Pancreas (tissue), 10 donors: Measurements from ENCODE around the gene CCDC88B. TPM values are rescaled to one million over a fixed set of nuclear protein-coding genes. Genes with fewer than 3 reads are reported as not detected.

ENCODE experiments used
- ATAC-seq, 4 donors: fragments of 200-7000 bp; cut with Tn5 transposase; one replicate each; pipeline versions ENCODE4 v1.8.0 to v1.9.1; 2020; ENCODE audit warnings: mild to moderate bottlenecking in 4 of 4, moderate library complexity in 4 of 4
- DNase-seq, 6 donors: peaks; one replicate each; pipeline ENCODE4 v3.0.0-alpha.2; 2020
- FAIRE-seq: peaks from 2 replicates; lab custom pipeline; 2012; peaks lifted over from hg19 to GRCh38; lab: Jason Lieb, UNC
- H3K27ac ChIP-seq, 4 donors: fragments of 200-600 bp; sonication (generic); 1 replicate in 3 of 4; 2 replicates in 1 of 4; pipeline versions ENCODE4 v1.5.0 to v1.8.0; 2020
- H3K27me3 ChIP-seq, 4 donors: fragments of 200-600 bp; one replicate each; pipeline ENCODE4 v1.8.0; 2021
- H3K36me3 ChIP-seq, 3 donors: fragments of 200-600 bp; sonication (generic) in 1 of 3; one replicate each; pipeline versions ENCODE4 v1.5.0 to v1.8.0; 2020 to 2021
- H3K4me1 ChIP-seq, 3 donors: fragments of 200-600 bp; one replicate each; pipeline ENCODE4 v1.8.0; 2021
- H3K4me3 ChIP-seq, 4 donors: fragments of 200-600 bp; sonication (generic) in 2 of 4; one replicate each; pipeline versions ENCODE4 v1.5.0 to v1.8.0; 2020 to 2021
- H3K9me3 ChIP-seq, 4 donors: fragments of 200-600 bp; one replicate each; pipeline ENCODE4 v1.8.0; 2021
- WGBS, 2 donors: extraction: QIAGEN DNeasy Blood & Tissue Kit; methylation state at CpG; one replicate each; pipeline ENCODE4 v1.1.7; 2013; 5-methylcytosine and 5-hydroxymethylcytosine counted together
- intact Hi-C, 3 donors: fragments of 100-400 bp; cut with DNase I; formaldehyde crosslinking; loops; one replicate each; pipeline versions ENCODE4 v1.11.1 to v1.14.2; 2022
- polyA plus RNA-seq, 2 donors: library from polyadenylated mRNA; stranded (reverse); fragments of 200-250 nt; gene quantifications; one replicate each; pipeline ENCODE4 v1.2.3, GENCODE V29; 2013
- total RNA-seq, 6 donors: library from RNA; stranded (reverse); fragmentation: NEBNext Ultra II Directional in 4 of 6; extraction: Animal tissue kit (Norgen Biotek cat#: 25700) in 4 of 6; gene quantifications; one replicate each; pipeline versions ENCODE4 v1.2.1 to v1.2.4, GENCODE V29; 2021 to 2023
- TF ChIP-seq, protein P1 (sequence below), 4 donors: fragments of 200-600 bp; sonication (generic) in 3 of 4; IDR thresholded peaks; one replicate each; pipeline versions ENCODE4 v1.5.0 to v1.8.0; 2021; ENCODE audit warnings: antibody characterized with exemption in 4 of 4
- donor health status: healthy with polysubstance abuse.
- donor health status: DM: no; HTN: no; CAD: no; lungs with moderate emphysema.
- donor health status: DM: no; HTN: no; CAD: no.
- donor health status: control.
- donor health status: control.
- donor health status: Bipolar disorder and iron deficiency.
- donor health status: DM: yes; HTN: yes; CAD: no.
- donor health status: DM: no; HTN: no; CAD: no.
- donor health status: DM: no; HTN: no; CAD: no.
- donor health status: DM: yes; HTN: yes; CAD: no.

The CCDC88B gene
- total and polyA plus RNA-seq, 8 donors: 3.0 to 50.0 (median 6.4) TPM

DNA sequence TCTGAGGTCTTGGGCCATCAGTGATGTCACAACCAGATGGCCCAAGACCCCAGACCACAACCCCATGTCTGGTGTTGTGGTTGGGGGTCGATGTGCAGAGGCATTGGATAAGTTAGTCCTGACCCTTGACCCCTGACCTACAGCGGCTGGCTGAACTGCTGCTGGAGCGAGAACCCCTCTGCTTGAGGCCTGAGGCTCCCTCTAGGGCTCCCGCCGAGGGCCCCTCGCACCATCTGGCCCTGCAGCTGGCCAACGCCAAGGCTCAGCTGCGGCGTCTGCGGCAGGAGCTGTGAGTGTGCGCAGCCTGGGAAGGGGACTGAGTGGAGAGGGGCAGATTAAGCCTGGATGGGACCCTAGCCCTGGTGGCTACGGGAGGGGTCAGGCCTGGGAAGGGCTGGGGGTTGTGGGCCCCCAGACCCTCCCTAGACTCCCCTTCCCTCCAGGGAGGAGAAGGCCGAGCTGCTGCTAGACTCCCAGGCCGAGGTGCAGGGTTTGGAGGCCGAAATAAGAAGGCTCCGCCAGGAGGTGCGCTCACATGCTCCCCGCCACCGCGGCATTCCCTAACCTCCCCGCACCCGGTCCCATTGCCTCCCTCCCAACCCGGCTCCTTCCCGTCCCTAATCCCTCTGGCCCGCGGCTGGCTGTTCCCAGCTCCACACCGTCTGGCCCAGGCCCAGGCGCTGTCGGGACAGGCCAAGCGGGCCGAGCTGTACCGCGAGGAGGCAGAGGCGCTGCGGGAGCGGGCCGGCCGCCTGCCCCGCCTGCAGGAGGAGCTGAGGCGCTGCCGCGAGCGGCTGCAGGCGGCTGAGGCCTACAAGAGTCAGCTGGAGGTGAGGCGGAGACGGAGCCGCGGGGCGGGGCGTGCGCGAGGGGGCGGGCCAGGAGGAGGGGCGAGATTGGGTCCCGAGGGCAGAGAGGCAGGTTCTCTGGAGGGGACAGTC lies 2.1 kb downstream of the CCDC88B start:
- FAIRE-seq: no peak
- H3K4me1 ChIP-seq: peaks cover 0 to 4% (median 3%) of the 10 kb centered on the region in 3 donors
- 21 to 25% methylated on average over 52 to 55 of the region's 55 CpGs for WGBS, 2 donors

DNA sequence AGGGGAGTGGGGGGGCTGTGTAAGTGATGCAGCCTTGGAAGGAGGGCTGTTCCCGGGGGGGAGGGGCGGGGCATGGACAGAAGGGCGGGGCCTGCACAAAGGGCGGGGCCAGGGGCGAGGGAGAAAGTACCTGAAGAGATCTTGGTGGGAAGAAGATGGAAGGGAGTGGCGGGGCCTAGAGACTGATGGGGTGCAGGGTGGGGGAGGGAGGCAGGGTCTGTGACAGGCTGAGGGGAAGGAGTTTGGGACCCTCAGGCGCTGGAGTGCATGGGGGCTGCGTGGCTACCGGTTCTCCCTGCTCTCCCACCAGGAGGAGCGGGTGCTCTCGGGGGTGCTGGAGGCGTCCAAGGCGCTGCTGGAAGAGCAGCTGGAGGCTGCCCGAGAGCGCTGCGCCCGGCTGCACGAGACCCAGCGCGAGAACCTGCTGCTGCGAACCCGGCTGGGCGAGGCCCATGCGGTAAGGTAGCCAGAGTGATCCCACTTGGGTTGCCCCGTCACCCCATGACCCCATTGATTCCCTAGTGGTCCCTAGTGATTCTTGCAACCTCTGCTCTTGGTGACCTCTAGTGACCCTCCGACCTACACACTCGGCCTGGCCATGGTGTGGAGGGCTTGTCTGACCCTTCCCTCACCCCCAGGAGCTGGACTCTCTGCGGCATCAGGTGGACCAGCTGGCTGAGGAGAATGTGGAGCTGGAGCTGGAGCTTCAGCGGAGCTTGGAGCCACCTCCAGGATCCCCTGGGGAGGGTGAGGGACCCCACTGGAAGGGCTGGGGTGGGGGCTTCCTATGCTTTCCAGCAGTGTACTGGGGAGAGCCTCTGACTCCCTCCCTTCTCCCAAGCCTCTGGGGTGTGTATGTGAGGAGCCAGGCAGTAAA lies 3.1 kb downstream of the CCDC88B start:
- FAIRE-seq (no peak), ATAC-seq (peak in 3 of 4 donors; percentile 32 to 55 (median 49)), DNase-seq (peak in 2 of 6 donors; percentile 49 to 75)
- peaks cover 0 to 4% (median 3%) of the 10 kb centered on the region in 3 donors for H3K4me1 ChIP-seq
- no peaks in the 10 kb centered on the region for H3K36me3 ChIP-seq
- TF ChIP-seq, protein P1, sequence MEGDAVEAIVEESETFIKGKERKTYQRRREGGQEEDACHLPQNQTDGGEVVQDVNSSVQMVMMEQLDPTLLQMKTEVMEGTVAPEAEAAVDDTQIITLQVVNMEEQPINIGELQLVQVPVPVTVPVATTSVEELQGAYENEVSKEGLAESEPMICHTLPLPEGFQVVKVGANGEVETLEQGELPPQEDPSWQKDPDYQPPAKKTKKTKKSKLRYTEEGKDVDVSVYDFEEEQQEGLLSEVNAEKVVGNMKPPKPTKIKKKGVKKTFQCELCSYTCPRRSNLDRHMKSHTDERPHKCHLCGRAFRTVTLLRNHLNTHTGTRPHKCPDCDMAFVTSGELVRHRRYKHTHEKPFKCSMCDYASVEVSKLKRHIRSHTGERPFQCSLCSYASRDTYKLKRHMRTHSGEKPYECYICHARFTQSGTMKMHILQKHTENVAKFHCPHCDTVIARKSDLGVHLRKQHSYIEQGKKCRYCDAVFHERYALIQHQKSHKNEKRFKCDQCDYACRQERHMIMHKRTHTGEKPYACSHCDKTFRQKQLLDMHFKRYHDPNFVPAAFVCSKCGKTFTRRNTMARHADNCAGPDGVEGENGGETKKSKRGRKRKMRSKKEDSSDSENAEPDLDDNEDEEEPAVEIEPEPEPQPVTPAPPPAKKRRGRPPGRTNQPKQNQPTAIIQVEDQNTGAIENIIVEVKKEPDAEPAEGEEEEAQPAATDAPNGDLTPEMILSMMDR (IDR thresholded peaks at IDR 0.05): no peak
- H3K4me3 ChIP-seq: peak overlapping the region in 2 of 4 donors; percentile 27 to 40
- intact Hi-C loops: no loop called here
- no peaks in the 10 kb centered on the region for H3K9me3 ChIP-seq
- no peaks in the 10 kb centered on the region for H3K27me3 ChIP-seq
- no peak overlapping the region for H3K27ac ChIP-seq
- WGBS, 2 donors: 56 to 59% methylated on average over 28 to 29 of the region's 29 CpGs

More for the DNA sequence above, 2.1 kb downstream of the CCDC88B start:
- Histone ChIP-seq H3K27ac (peak overlapping the region; percentile 43 to 65 (median 56)), H3K9me3 (no peaks in the 10 kb centered on the region), H3K4me3 (peak overlapping the region in 2 of 4 donors; percentile 27 to 40), H3K36me3 (no peaks in the 10 kb centered on the region), H3K27me3 (no peaks in the 10 kb centered on the region)
- peak; percentile 97 to 98 (median 97) for ATAC-seq
- TF ChIP-seq, protein P1 (IDR thresholded peaks at IDR 0.05): peak in 2 of 4 donors; percentile 25 to 41
- intact Hi-C loops: no loop called here
- DNase-seq: peak; percentile 92 to 98 (median 97)

DNA sequence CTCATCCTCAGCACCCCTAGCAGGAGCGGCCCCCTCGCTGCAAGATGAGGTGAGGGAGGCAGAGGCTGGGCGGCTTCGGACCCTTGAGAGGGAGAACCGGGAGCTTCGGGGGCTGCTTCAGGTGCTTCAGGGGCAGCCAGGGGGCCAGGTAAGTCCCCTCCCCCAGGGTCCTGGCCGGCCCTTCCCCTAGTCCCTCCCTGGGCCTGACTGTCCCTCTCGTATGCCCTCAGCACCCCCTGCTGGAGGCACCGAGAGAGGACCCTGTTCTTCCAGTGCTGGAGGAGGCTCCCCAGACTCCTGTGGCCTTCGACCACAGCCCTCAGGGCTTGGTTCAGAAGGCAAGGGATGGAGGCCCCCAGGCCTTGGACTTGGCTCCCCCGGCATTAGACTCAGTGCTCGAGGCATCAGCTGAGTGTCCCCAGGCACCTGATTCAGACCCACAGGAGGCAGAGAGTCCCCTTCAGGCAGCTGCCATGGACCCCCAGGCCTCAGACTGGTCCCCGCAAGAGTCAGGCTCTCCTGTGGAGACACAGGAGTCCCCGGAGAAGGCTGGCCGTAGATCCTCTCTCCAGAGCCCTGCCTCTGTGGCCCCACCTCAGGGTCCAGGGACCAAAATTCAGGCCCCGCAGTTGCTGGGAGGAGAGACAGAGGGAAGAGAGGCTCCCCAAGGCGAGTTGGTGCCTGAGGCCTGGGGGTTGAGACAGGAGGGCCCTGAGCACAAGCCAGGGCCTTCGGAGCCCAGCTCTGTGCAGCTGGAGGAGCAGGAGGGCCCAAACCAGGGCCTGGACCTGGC lies 4.0 kb downstream of the CCDC88B start:
- peaks cover 0 to 4% (median 3%) of the 10 kb centered on the region in 3 donors for H3K4me1 ChIP-seq
- no peaks in the 10 kb centered on the region for H3K36me3 ChIP-seq
- FAIRE-seq: no peak
- 70 to 71% methylated on average over 18 of the region's 18 CpGs for WGBS, 2 donors
- TF ChIP-seq, protein P1 (IDR thresholded peaks at IDR 0.05): no peak
- no peaks in the 10 kb centered on the region for H3K27me3 ChIP-seq
- DNase-seq: peak in 2 of 6 donors; percentile 59 to 79
- ATAC-seq: no peak
- no peaks in the 10 kb centered on the region for H3K9me3 ChIP-seq
- no peak overlapping the region for H3K27ac ChIP-seq
- intact Hi-C loops: no loop called here
- H3K4me3 ChIP-seq: no peak overlapping the region

DNA sequence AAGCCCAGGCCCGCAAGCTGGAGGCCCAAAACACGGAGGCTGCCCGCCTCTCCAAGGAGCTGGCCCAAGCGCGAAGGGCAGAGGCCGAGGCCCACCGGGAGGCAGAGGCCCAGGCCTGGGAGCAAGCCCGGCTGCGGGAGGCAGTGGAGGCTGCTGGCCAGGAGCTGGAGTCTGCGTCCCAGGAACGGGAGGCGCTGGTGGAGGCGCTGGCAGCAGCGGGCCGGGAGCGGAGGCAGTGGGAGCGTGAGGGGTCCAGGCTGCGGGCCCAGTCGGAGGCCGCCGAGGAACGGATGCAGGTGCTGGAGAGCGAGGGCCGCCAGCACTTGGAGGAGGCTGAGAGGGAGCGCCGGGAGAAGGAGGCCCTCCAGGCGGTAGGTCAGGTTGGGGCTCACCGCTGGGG lies 4.8 kb downstream of the CCDC88B start:
- 94 to 96% methylated on average over 28 of the region's 28 CpGs for WGBS, 2 donors
- Histone ChIP-seq H3K4me3 (no peak overlapping the region), H3K9me3 (no peaks in the 10 kb centered on the region), H3K27ac (no peak overlapping the region), H3K4me1 (peaks cover 0 to 4% (median 3%) of the 10 kb centered on the region in 3 donors), H3K27me3 (no peaks in the 10 kb centered on the region), H3K36me3 (no peaks in the 10 kb centered on the region)
- ATAC-seq (no peak), DNase-seq (no peak), FAIRE-seq (no peak)
- TF ChIP-seq, protein P1 (IDR thresholded peaks at IDR 0.05): no peak
- intact Hi-C loops: no loop called here
